ENCODE measurements around the gene TSEN34. TPM values are rescaled to one million over a fixed set of nuclear protein-coding genes. Genes with fewer than 3 reads are reported as not detected.
"Not testable (repeated sequence)": the region's sequence is repeated elsewhere in the genome, so short reads cannot be mapped to it uniquely, and the experiment has no call there.

TSEN34 gene
- total and polyA plus RNA-seq, 4 donors: 21.5 to 46.3 (median 26.3) TPM

- Histone ChIP-seq H3K36me3 (ENCODE audit: control insufficient read depth in 1 of 2, insufficient read depth in 2 of 2, low read length in 1 of 2) (peaks cover 0 to 2% of the 10 kb centered on the region in 2 donors), H3K27ac (ENCODE audit: low read depth in 1 of 2, low read length in 2 of 2) (no peak overlapping the region), H3K4me1 (ENCODE audit: control insufficient read depth in 1 of 2, insufficient read depth in 2 of 2, low read length in 2 of 2) (no peaks in the 10 kb centered on the region), H3K27me3 (ENCODE audit: control insufficient read depth in 1 of 2, insufficient read depth in 2 of 2, low read length in 1 of 2) (no peaks in the 10 kb centered on the region), H3K9me3 (ENCODE audit: control insufficient read depth, low read length) (no peaks in the 10 kb centered on the region), H3K4me3 (ENCODE audit: low read length in 2 of 2) (no peak overlapping the region)
- intact Hi-C loops (cut with DNase I): no loop called here
- ATAC-seq (ENCODE audit: low FRiP score): no peak
- DNase-seq: no peak
- 83 to 84% methylated on average over 10 of the region's 10 CpGs for WGBS, 2 donors
These were observed 11.8 kb upstream of the TSEN34 start for GRCh38 chr19:54179262-54179852.

GRCh38 chr19:54179921-54180461, 11.1 kb upstream of the TSEN34 start:
- H3K9me3 ChIP-seq (ENCODE audit: control insufficient read depth, low read length): no peaks in the 10 kb centered on the region
- ATAC-seq (ENCODE audit: low FRiP score) (no peak), DNase-seq (peak in 1 of 2 donors; percentile 35)
- WGBS, 2 donors: 54 to 55% methylated on average over 10 of the region's 10 CpGs
- H3K4me3 ChIP-seq (ENCODE audit: low read length in 2 of 2): no peak overlapping the region
- no peak overlapping the region for H3K27ac ChIP-seq (ENCODE audit: low read depth in 1 of 2, low read length in 2 of 2)
- no peaks in the 10 kb centered on the region for H3K4me1 ChIP-seq (ENCODE audit: control insufficient read depth in 1 of 2, insufficient read depth in 2 of 2, low read length in 2 of 2)
- intact Hi-C loops (cut with DNase I): no loop called here
- peaks cover 0 to 2% of the 10 kb centered on the region in 2 donors for H3K36me3 ChIP-seq (ENCODE audit: control insufficient read depth in 1 of 2, insufficient read depth in 2 of 2, low read length in 1 of 2)
- no peaks in the 10 kb centered on the region for H3K27me3 ChIP-seq (ENCODE audit: control insufficient read depth in 1 of 2, insufficient read depth in 2 of 2, low read length in 1 of 2)

- 93 to 94% methylated on average over 36 to 37 of the region's 37 CpGs for WGBS, 2 donors
- intact Hi-C loops (cut with DNase I): no loop called here
- H3K27me3 ChIP-seq (ENCODE audit: control insufficient read depth in 1 of 2, insufficient read depth in 2 of 2, low read length in 1 of 2): no peaks in the 10 kb centered on the region
- DNase-seq: no peak
- no peak overlapping the region for H3K4me3 ChIP-seq (ENCODE audit: low read length in 2 of 2)
- no peaks in the 10 kb centered on the region for H3K9me3 ChIP-seq (ENCODE audit: control insufficient read depth, low read length)
- H3K4me1 ChIP-seq (ENCODE audit: control insufficient read depth in 1 of 2, insufficient read depth in 2 of 2, low read length in 2 of 2): no peaks in the 10 kb centered on the region
- H3K27ac ChIP-seq (ENCODE audit: low read depth in 1 of 2, low read length in 2 of 2): no peak overlapping the region
- no peak for ATAC-seq (ENCODE audit: low FRiP score)
- peaks cover 0 to 2% of the 10 kb centered on the region in 2 donors for H3K36me3 ChIP-seq (ENCODE audit: control insufficient read depth in 1 of 2, insufficient read depth in 2 of 2, low read length in 1 of 2)
These were observed 10.4 kb upstream of the TSEN34 start for GRCh38 chr19:54180691-54181091.

GRCh38 chr19:54181894-54182293, 9.2 kb upstream of the TSEN34 start:
- intact Hi-C loops (cut with DNase I); H3K36me3 ChIP-seq (ENCODE audit: control insufficient read depth in 1 of 2, insufficient read depth in 2 of 2, low read length in 1 of 2); H3K4me1 ChIP-seq (ENCODE audit: control insufficient read depth in 1 of 2, insufficient read depth in 2 of 2, low read length in 2 of 2); H3K27me3 ChIP-seq (ENCODE audit: control insufficient read depth in 1 of 2, insufficient read depth in 2 of 2, low read length in 1 of 2); ATAC-seq (ENCODE audit: low FRiP score); H3K4me3 ChIP-seq (ENCODE audit: low read length in 2 of 2); DNase-seq; H3K27ac ChIP-seq (ENCODE audit: low read depth in 1 of 2, low read length in 2 of 2); H3K9me3 ChIP-seq (ENCODE audit: control insufficient read depth, low read length): not testable (repeated sequence)
- WGBS, 2 donors: 87 to 90% methylated on average over 3 of the region's 3 CpGs

GRCh38 chr19:54183431-54183830, 7.7 kb upstream of the TSEN34 start:
- H3K36me3 ChIP-seq (ENCODE audit: control insufficient read depth in 1 of 2, insufficient read depth in 2 of 2, low read length in 1 of 2): peaks cover 0 to 2% of the 10 kb centered on the region in 2 donors
- DNase-seq (no peak), ATAC-seq (ENCODE audit: low FRiP score) (no peak)
- intact Hi-C loops (cut with DNase I): no loop called here
- 89 to 94% methylated on average over 11 of the region's 11 CpGs for WGBS, 2 donors
- no peak overlapping the region for H3K4me3 ChIP-seq (ENCODE audit: low read length in 2 of 2)
- H3K9me3 ChIP-seq (ENCODE audit: control insufficient read depth, low read length): no peaks in the 10 kb centered on the region
- no peaks in the 10 kb centered on the region for H3K27me3 ChIP-seq (ENCODE audit: control insufficient read depth in 1 of 2, insufficient read depth in 2 of 2, low read length in 1 of 2)
- H3K4me1 ChIP-seq (ENCODE audit: control insufficient read depth in 1 of 2, insufficient read depth in 2 of 2, low read length in 2 of 2): no peaks in the 10 kb centered on the region
- no peak overlapping the region for H3K27ac ChIP-seq (ENCODE audit: low read depth in 1 of 2, low read length in 2 of 2)

GRCh38 chr19:54186351-54186750, 4.8 kb upstream of the TSEN34 start:
- H3K4me3 ChIP-seq (ENCODE audit: low read length in 2 of 2): no peak overlapping the region
- no peaks in the 10 kb centered on the region for H3K4me1 ChIP-seq (ENCODE audit: control insufficient read depth in 1 of 2, insufficient read depth in 2 of 2, low read length in 2 of 2)
- 77 to 80% methylated on average over 8 of the region's 8 CpGs for WGBS, 2 donors
- no peaks in the 10 kb centered on the region for H3K9me3 ChIP-seq (ENCODE audit: control insufficient read depth, low read length)
- peak in 1 of 2 donors; percentile 35 for DNase-seq
- no peak for ATAC-seq (ENCODE audit: low FRiP score)
- peaks cover 0 to 2% of the 10 kb centered on the region in 2 donors for H3K36me3 ChIP-seq (ENCODE audit: control insufficient read depth in 1 of 2, insufficient read depth in 2 of 2, low read length in 1 of 2)
- intact Hi-C loops (cut with DNase I): no loop called here
- H3K27ac ChIP-seq (ENCODE audit: low read depth in 1 of 2, low read length in 2 of 2): no peak overlapping the region
- no peaks in the 10 kb centered on the region for H3K27me3 ChIP-seq (ENCODE audit: control insufficient read depth in 1 of 2, insufficient read depth in 2 of 2, low read length in 1 of 2)

GRCh38 chr19:54186934-54187381, 4.2 kb upstream of the TSEN34 start:
- ATAC-seq (ENCODE audit: low FRiP score) (no peak), DNase-seq (peak in 1 of 2 donors; percentile 49)
- H3K27me3 ChIP-seq (ENCODE audit: control insufficient read depth in 1 of 2, insufficient read depth in 2 of 2, low read length in 1 of 2): no peaks in the 10 kb centered on the region
- H3K36me3 ChIP-seq (ENCODE audit: control insufficient read depth in 1 of 2, insufficient read depth in 2 of 2, low read length in 1 of 2): peaks cover 0 to 2% of the 10 kb centered on the region in 2 donors
- no peaks in the 10 kb centered on the region for H3K4me1 ChIP-seq (ENCODE audit: control insufficient read depth in 1 of 2, insufficient read depth in 2 of 2, low read length in 2 of 2)
- H3K9me3 ChIP-seq (ENCODE audit: control insufficient read depth, low read length): no peaks in the 10 kb centered on the region
- H3K4me3 ChIP-seq (ENCODE audit: low read length in 2 of 2): no peak overlapping the region
- WGBS, 2 donors: 90 to 93% methylated on average over 11 of the region's 11 CpGs
- intact Hi-C loops (cut with DNase I): no loop called here
- H3K27ac ChIP-seq (ENCODE audit: low read depth in 1 of 2, low read length in 2 of 2): no peak overlapping the region

- Histone ChIP-seq H3K4me1 (ENCODE audit: control insufficient read depth in 1 of 2, insufficient read depth in 2 of 2, low read length in 2 of 2) (no peaks in the 10 kb centered on the region), H3K27me3 (ENCODE audit: control insufficient read depth in 1 of 2, insufficient read depth in 2 of 2, low read length in 1 of 2) (no peaks in the 10 kb centered on the region), H3K4me3 (ENCODE audit: low read length in 2 of 2) (peak overlapping the region in 1 of 2 donors; percentile 81), H3K27ac (ENCODE audit: low read depth in 1 of 2, low read length in 2 of 2) (no peak overlapping the region), H3K9me3 (ENCODE audit: control insufficient read depth, low read length) (no peaks in the 10 kb centered on the region), H3K36me3 (ENCODE audit: control insufficient read depth in 1 of 2, insufficient read depth in 2 of 2, low read length in 1 of 2) (peaks cover 0 to under 1% of the 10 kb centered on the region in 2 donors)
- ATAC-seq (ENCODE audit: low FRiP score): no peak
- WGBS, 2 donors: 21 to 25% methylated on average over 12 of the region's 12 CpGs
- intact Hi-C loops (cut with DNase I): no loop called here
- DNase-seq: peak in 1 of 2 donors; percentile 58
These were observed 2.8 kb upstream of the TSEN34 start for GRCh38 chr19:54188215-54188871.

All from aorta (tissue), 5 donors.